Jurkat, Clone E6-1 (cell line): ENCODE measurements around the gene NPIPB2.
"Not testable (repeated sequence)": the region's sequence is repeated elsewhere in the genome, so short reads cannot be mapped to it uniquely, and the experiment has no call there.

Experiments
- DNase-seq: peaks from one replicate; pipeline ENCODE4 v3.0.0-alpha.2; 2011; ENCODE audit warnings: low read depth, low spot score
- H3K4me3 ChIP-seq: 2 replicates; pipeline ENCODE4 v1.5.1; 2011; ENCODE audit warnings: mild to moderate bottlenecking, low read length, control low read depth, moderate library complexity

The NPIPB2 gene

GRCh38 chr16:11963706-11964105 lies 21.9 kb upstream of the NPIPB2 start:
- no peak overlapping the region for H3K4me3 ChIP-seq
- DNase-seq: no peak

GRCh38 chr16:11962978-11963377 lies 21.1 kb upstream of the NPIPB2 start:
- DNase-seq, H3K4me3 ChIP-seq: not testable (repeated sequence)

GRCh38 chr16:11962457-11962856 lies 20.6 kb upstream of the NPIPB2 start:
- H3K4me3 ChIP-seq, DNase-seq: not testable (repeated sequence)

DNA sequence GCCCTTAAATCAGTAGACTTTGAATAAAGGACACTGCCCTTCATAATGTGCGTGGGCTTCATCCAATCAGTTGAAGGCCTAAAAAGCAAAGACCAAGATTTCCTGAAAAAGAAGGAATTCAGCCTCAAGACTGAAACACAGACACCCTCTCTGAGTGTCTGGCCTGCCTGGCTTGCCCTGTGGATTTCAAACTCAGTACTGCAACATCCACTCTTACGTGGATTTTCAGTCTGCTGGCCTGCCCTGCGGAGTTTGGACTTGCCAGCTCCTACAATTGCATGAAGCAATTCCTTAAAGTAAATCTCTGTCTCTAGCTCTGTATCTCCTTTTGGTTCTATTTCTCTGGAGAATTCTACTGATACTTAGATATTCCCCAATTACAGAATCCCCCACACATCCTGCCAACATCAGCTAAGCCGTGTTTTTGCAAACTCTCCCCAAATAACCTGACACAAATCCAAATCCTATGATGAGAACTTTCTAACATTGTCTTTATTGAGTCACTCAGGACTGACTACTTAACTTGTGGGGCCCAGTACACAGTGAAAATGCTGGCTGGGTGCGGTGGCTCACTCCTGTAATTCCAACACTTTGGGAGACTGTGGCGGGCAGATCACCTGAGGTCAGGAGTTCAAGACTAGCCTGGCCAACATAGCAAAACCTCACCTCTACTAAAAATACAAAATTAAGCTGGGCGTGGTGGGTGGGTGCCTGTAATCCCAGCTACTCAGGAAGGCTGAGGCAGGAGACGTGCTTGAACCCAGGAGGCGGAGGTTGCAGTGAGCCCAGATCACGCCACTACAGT lies 15.9 kb upstream of the NPIPB2 start:
- no peak for DNase-seq
- H3K4me3 ChIP-seq: no peak overlapping the region

GRCh38 chr16:11956558-11956957 lies 14.7 kb upstream of the NPIPB2 start:
- no peak for DNase-seq
- no peak overlapping the region for H3K4me3 ChIP-seq

- H3K4me3 ChIP-seq: no peak overlapping the region
Observed at GRCh38 chr16:11955713-11956123, 13.9 kb upstream of the NPIPB2 start.

GRCh38 chr16:11953576-11953975 lies 11.7 kb upstream of the NPIPB2 start:
- not testable (repeated sequence) for H3K4me3 ChIP-seq, DNase-seq

More at GRCh38 chr16:11955713-11956123, 13.9 kb upstream of the NPIPB2 start:
- DNase-seq: no peak

DNA sequence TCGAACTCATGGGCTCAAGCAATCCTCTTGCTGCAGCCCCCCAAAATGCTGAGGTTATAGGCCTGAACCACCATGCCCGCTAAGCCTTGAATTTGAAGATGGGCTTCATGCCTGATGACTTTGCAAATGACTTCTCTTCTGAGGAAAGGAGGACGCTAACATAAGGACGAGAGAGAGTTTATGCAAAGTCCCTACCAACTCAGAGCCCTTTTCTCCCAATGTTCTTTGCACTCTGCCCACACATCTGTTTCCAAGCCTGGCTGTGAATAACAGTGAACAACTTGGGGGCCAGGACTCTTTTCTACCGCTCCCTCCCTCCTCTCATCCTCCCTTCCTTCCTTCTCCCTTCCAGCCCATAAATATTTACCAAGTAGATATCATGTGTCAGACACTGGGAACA lies 8.5 kb upstream of the NPIPB2 start:
- DNase-seq: no peak

GRCh38 chr16:11949527-11949926 lies 7.7 kb upstream of the NPIPB2 start:
- DNase-seq: peak; percentile 35
- H3K4me3 ChIP-seq: no peak overlapping the region

More for the DNA sequence above, 8.5 kb upstream of the NPIPB2 start:
- H3K4me3 ChIP-seq: no peak overlapping the region

- no peak overlapping the region for H3K4me3 ChIP-seq
- DNase-seq: no peak
Observed at GRCh38 chr16:11948819-11949218, 7.0 kb upstream of the NPIPB2 start.

GRCh38 chr16:11946433-11946832 lies 4.6 kb upstream of the NPIPB2 start:
- no peak for DNase-seq
- H3K4me3 ChIP-seq: no peak overlapping the region

DNA sequence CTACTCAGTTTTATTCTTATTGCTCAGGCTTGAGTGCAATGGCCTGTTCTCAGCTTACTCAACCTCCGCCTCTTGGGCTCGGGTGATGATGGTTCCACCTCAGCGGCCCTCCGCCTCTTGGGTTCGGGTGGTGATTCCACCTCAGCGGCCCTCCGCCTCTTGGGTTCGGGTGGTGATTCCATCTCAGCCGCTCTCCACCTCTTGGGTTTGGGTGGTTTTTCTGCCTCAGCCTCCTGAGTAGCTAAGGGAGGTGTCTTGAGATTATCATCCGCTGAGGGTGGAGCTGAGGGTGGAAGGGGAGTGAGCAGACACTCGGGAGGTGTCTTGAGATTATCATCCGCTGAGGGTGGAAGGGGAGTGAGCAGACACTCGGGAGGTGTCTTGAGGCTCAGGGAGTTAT lies 14.5 kb downstream of the NPIPB2 start:
- DNase-seq, H3K4me3 ChIP-seq: not testable (repeated sequence)

- DNase-seq, H3K4me3 ChIP-seq: not testable (repeated sequence)
Observed at GRCh38 chr16:11924046-11924445, 17.8 kb downstream of the NPIPB2 start.

GRCh38 chr16:11916524-11917285 lies 25.1 kb downstream of the NPIPB2 start:
- no peak for DNase-seq
- H3K4me3 ChIP-seq: peak overlapping the region; percentile 54

DNA sequence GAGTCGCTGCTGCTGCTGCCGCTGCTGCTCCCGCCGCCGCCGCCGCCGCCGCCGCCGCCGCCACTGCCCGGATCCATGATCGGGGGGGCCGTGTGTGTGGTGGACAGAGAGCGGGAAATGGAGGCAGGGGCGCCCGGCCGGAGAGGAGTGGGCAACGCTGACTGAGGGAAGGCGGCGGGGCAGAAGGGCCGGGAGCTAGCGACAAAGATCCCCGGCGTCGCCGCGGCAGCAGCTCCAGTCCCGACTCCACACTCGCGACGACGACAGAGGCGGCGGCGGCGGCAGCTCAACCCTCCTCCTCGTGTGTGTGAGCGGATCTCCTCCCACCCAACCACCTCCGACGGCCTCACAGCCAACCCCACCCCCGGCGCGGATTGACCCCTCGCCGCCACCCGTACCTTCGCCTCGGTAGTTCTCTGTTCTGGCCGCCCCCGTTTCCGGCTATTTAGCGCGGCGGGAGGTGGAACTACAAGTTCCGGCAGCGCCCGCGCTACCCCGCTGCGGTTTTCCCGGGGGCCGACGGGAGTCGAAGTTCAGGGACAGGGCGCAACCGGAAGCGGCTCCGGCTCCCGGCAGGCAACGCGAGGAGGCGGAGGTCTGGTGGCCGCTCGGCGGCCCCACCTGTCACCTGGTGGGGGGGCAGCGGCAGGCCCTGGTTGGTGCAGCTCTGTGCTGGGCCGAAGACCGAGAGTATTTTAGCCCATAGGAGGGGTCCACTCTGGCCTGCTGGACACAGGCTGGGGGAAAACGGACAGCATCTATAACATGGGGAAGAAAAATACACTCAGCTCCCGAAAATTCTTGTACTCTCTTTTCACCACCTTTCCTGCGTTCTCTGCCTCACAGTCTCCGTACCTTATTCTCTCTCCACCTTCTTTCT lies 26.0 kb downstream of the NPIPB2 start, which contains the start of gene GSPT1:
TSS of gene GSPT1 (minus strand) at position 313 of the 880 bp plus-strand sequence. CDS start at position 77, 236 bp downstream.
- peak within 1 kb of the TSS; percentile 83 for H3K4me3 ChIP-seq
- DNase-seq: peak; percentile 98

- DNase-seq: no peak
- peak overlapping the region; percentile 83 for H3K4me3 ChIP-seq
Observed at GRCh38 chr16:11915114-11915643, 26.7 kb downstream of the NPIPB2 start.

- DNase-seq: peak; percentile 28
Observed at GRCh38 chr16:11914210-11915113, 27.4 kb downstream of the NPIPB2 start.

More at GRCh38 chr16:11914210-11915113, 27.4 kb downstream of the NPIPB2 start:
- peak overlapping the region; percentile 83 for H3K4me3 ChIP-seq
